Left renal cortex interstitium (tissue), 4 donors: Measurements from ENCODE around the gene NFIA. TPM values are rescaled to one million over a fixed set of nuclear protein-coding genes. Genes with fewer than 3 reads are reported as not detected.

ENCODE experiments used
- DNase-seq, 4 donors: peaks; one replicate each; pipeline ENCODE4 v3.0.0-alpha.2; 2013; ENCODE audit warnings: low read depth in 4 of 4, low spot score in 2 of 4, missing footprints in 1 of 4
- polyA plus RNA-seq, 4 donors: library from polyadenylated mRNA; unstranded; fragments of 120-200 nt; gene quantifications; one replicate each; pipeline ENCODE4 v1.2.1, GENCODE V29; 2013; ENCODE audit not compliant: insufficient read length in 4 of 4

Gene NFIA
- polyA plus RNA-seq, 4 donors: 15.6 to 19.6 (median 16.0) TPM

DNA sequence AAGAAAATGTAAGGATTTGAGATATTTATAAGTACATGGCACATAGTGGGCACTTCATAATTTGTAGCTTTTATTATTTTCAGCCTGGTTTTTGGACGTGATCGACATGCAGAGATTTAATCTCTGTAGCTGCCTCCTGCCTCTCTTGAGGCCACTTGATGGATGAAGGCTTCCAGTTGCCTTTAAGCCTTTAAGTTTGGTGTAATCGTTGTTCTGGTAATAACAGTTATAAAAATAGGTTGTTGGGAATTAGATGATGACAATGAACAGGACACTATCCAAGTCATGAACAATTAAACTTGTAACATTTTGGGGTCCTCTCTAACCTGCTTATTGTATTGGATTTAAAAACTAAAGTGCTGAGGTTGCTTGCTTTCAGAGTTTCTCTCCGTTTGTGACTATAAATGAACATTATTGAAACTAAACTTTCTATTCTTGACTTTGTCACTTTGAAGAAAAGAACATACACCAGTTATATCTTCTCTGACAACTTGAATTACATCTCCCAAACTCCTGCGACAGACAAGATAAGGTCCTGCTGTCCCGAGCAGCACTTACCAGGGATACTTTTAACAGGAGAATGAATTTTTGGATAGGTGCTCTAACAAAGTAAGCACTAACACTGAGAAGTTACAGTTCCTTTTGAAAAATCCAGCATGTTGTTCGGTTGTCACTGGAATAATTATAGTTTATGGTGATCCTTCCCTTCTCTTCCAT lies 295.0 kb downstream of the NFIA start:
- DNase-seq: no peak

DNA sequence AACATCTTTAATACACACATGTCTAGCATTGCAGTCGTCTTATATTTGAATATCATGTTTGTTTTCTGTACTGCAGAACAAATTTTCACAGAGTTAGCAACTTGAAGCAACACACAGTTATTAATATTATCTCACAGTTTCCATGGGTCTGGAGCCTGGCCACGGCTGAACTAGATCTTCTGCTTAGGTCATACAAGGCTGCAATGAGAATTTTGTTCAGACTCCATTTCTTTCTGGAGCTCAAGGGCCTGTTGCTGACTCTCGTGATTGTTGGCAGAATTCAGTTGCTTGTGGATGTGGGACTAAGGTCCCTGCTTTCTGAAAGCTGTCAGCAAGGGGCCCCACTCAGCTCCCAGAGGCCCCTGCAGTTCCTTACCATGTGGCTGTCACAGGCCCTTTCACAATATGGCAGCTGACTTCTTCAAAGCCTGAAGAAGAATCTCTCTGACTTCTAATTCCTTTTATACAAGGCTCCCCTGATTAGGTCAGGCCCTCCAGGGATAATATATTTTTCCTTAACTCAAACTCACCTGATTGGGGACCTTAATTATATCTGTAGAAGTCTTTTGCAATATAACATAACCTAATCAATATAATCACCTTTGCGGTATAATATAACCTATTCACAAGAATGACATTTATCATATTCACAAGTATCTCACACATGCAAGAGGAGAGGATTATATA lies 296.3 kb downstream of the NFIA start:
- DNase-seq: no peak

DNA sequence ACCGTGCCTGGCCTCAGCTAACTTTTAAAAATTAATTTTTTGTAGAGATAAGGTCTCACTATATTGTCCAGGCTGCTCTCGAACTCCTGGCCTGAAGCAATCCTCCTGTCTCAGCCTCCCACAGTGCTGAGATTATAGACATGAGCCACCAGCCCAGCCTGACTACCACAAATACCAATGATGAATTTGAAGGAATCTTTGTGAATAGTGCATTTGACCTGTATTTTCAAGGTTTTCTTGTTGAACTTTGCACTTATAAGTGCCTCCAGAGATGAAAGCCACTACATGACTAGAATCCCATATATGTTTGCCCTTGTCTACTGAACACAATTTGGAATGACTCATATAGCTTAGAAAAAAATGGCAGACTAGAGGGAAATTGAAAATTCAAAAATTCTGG lies 297.3 kb downstream of the NFIA start:
- DNase-seq: no peak

DNA sequence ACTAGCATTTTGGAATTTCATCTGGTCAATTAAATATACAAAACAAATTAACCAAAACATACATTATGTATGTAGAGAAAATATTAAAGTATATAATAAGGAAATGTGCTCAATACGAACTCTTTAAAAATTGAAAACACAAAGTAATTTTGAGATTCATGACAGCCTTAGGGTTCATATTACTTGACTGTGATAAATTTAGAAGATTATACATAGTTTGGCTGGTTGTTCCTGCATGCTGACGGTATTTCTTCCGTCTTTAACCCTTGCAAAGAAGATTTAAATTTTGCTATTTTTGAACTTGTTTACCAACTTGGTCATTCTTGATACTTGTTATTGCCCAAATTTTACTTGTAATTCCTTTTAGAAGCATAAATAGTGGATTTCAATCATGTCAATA lies 298.2 kb downstream of the NFIA start:
- no peak for DNase-seq

DNA sequence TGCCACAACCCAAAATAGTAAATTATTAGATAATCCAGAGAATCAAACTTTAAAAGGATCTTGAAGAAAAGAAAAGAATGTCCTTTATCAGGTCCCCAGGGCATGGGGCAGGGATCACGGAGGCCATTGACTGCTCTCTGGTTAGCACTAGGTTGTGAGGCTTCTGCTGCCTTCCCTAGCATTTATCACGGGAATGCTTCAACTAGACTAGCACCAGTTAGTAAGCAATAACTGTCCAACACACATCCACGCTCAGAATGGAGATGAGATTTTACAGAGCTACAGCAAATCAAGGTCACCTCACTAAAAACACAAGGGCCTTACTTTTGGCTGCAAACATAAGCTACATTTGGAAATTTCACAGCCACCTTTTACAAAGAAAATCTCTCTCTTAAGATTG lies 304.0 kb downstream of the NFIA start:
- no peak for DNase-seq

DNA sequence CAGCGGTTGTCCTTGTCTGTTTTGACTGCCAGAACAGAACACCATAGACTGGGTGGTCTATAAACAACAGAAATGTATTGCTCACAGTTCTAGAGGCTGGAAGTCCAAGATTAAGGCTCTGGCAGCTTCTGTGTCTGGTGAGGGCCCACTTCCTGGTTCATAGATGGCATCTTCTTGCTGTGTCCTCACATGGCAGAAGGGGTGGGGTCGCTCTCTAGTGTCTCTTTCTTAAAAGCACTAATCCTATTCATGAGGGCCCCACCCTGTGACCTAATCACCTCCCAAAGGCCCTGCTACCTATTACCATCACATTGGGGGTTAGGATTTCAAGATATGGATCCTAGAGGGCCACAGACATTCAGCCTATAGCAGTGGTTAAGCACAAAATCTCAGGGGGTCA lies 304.4 kb downstream of the NFIA start:
- no peak for DNase-seq

DNA sequence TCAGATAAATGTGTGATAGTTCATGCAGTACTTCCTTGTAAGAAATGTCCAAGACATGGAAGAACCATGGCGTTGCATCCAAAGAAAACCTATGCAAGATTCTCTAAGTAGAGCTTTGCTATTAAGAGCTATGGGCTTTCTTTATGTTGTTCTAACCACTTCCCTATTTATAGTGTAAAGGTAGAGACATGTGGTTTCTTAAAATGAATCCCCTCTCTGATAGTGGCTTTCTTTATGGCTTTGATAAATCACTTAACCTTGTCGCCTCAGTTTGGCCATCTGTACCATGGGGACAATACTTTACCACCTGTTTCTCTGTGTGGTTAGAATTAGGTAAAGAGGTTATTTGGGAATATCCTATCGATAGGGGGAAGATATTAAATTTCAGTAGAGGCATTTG lies 305.5 kb downstream of the NFIA start:
- no peak for DNase-seq

DNA sequence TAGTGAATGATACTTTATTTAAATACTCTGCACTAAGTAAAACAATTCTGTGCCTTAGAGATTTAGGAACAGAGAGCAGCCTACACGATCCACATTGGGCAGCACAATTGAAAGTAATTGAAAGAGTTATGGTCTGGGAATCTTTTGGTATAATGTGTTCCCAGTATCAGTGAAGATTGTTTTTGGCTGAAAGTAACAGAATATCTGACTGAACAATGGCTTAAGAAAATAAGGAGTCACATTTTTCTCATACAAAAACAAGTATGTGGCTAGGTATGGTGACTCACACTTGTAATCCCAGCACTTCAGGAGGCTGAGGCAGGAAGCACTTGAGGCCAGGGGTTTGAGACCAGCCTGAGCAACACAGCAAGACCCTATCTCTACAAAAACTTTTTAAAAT lies 306.2 kb downstream of the NFIA start:
- DNase-seq: no peak

DNA sequence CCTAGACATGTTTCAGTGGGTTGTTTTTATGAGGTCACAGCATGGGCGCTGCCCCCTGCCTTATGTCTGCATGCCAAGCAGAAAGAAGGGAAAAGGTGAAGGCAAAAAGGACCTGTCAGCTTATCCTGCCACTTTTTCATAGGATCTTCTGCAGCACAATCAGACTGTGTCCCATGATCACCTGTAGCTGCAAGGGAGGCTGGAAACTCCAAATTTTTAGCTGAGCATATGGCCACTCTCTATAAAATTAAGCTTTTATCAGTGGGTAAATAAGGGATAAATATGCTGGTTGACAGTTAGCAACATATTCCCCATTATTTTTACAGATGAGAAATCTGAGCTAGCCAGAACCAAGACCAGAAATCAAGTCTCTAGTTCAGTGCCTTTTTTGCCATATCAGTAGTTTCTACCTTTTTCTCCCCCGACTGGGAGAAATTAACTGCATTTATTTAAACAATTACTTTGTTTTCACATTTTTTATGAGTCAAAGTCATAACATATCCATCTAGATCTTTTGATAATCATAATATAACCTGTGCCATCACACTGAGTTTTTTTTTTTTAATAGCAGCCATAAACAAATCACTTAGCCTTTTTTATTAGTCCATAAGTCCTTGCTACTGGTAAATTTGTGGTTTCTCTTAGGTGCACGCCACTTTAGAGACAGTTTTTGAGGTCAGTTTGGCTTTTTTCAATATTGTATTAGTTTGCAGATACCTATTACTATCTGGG lies 307.0 kb downstream of the NFIA start:
- DNase-seq: no peak

DNA sequence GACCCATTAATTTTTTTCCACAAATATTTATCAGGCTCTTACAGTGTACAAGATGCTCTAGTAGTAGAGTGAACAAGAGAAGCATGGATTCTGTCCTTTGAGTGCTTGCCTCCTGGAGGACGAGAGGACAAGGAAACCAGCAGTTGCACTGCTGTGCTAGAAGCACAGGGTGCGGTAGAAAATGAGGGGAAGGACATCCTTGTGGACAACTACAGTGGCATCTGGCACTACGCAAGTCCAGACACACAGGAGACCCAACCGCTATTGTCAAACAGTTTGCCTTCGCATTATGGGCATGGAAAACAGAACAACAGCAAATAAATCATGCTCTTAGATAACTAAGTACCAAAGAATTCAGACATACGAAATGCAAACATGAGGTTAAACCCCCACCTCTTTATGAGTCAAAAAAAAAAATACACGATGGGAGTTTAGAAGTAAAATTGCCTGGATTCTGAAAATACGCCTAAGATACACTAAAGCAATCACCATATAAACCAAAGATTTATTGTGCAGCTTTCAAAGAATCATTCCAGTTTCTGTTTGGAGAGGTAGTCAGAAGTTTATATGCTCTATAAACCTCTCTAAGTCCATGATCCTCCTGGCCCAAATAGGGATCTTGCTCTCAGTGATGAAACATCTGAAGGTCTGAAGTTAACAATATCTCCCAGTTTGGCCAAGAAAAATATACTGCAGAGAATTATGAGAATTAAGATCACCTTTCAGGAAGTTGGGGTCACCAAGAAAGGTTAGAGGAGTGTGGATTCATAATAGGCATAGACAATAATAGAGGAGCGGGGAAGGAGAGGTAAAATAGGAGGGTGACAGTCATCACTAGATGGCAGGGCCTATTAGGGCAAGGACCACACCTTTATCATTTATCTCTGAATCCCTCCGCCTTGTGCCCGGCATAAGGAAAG lies 307.8 kb downstream of the NFIA start:
- no peak for DNase-seq

DNA sequence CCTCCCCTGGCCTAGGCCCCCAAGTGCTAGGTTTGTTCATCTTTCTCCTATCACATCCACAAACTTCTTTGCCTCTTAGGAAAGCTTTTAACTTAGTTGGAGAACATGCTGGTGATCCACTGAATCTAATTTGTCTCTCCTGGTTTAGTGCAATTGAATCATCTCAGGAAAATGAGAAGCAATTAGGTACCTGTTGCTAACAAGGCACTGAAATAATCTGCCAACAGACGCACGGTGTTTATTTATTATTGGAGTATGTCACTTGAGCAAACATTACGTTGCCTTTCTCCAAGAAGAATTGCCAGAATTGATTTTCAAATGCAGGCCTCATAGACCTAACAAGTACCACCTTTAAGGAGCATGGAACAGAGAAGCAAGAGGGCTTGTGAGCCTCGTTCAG lies 309.4 kb downstream of the NFIA start:
- no peak for DNase-seq

DNA sequence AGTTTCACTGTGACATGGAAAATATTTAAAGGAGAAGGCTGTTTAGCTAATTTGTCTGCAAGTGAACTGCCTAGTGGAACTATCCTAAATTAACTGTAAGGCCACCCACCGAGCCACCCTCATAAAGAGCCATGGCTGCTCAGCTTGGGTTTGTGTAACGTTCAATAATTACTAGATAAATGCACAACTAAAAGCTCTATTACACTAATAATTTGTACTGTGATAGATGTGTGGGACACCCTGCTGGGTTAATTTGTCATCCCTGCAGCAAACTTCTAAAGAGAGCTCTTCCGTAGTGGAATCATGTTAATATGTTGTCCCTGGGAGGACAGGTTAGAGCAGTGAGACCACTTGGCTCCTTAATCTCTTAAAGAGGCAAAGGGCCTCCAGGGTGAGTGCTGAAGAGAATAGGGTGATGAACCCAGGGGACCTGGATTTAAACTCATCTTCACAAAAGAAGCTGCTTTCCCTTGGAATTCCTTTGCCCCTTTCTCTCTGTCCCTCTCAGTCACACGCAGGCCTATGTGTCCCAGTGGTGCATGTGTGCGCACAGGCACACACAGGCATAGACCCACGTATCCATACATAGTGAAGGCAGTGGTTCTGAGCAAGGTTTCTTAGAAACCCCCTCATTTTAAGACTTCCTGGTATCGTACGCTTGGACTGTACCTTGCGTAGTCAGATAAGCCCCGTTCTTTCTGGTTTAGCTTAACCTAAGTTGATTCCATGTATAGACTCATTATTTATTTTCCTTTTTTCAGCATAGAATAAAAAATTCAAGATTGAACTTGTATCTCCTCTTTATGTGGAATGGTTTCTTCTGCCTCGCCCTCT lies 310.3 kb downstream of the NFIA start:
- DNase-seq: no peak

DNA sequence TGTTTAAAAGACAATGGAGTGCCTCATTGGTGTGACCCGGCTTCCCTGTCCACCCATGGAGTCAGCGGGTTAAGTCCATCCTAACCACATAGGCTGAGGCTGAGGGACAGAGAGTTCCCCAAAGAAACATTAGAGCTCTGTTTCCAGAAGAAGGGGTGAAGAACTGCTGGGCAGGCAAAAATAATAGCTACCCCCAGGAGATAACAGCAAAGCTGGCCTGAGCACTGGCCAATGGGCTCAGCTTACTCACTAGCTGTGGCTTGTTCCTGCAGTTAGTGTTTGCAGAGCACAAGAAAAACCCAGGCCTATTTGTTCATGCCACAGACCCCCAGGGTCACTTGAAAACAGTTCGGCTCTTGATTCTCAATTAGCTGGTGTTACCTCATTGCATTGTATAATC lies 311.2 kb downstream of the NFIA start:
- DNase-seq: no peak

DNA sequence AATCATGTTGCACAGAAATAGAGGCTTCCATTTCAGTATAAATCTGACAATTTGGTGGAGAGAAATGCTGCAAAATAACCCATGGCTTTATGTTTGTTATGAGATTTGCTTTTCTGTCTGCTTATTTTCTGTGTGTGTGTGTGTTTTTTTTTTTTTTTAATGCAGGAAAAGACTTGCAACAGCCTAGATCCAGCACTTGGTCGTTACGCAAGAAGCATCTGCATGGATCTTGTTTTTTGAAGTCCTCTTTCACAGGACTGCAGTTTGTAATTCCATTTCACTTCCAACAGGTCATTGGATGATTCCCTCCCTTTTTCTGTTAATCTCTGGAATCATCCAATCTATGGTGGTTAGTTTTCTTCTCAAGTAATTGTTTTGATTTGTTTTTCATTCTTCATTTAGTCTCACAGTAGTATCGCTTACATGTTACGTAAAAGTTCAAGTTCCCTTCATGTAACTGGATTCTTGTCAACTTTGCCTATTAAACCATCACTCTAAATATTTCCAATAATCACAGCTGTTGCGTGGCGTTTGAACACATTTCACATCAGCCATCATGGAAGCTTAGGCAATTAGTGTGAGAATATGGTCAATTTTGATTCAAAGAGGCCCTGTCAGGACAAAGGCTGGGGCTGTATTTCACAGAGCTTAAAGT lies 312.9 kb downstream of the NFIA start:
- no peak for DNase-seq

DNA sequence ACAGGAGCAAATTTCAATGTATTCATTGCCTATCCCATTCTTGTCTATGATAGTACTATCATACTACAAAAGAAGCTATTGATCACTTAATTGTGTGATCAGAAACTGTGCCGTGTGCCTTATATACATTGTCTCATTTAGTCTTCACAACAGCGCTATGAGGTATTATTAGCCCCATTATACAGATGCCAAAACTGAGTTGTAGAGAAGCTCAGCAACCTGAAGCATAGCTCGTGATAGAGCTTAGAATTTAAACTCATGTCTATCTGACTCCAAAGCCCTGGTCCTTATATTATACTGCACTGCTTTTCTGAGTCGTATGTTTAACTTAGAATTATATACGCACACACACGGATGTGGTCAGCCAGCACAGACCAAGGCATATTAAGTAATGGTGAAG lies 315.1 kb downstream of the NFIA start:
- no peak for DNase-seq

DNA sequence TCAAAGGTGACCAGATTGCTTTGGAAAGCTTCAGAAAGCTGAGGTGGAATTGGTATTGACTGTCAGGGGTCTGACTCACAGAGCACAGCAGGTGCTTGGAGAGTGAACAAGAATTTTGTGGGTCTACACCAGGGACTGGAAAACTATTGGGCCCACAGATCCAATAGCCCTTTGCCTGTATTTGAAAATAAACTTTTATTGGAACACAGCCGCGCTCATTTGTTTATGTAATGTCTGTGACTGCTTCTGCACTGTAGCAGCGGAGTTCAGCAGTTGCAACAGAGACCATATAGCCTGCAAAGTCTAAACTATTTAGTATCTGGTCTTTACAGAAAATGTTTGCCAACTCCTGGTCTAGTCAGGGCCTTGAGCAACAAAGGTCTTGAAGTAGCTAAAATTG lies 315.6 kb downstream of the NFIA start:
- no peak for DNase-seq

DNA sequence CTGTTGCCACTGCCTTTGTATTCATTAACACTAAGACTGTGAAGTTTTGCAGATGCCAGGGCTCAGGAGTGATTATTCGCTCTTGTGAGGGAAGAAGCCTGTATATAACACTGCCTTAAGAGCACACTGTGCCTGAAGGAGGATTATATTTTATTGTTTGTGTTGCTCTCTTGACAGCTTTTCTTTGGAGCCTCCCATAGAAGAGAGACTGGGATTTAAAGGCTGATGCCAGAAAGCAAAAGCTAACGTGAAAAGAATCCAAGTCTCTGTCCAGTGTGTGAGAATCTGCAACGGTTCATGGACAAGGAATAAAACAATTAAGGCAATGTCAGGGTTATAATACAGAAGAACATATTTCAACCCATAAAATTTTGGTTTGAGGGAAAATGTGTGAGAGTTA lies 316.8 kb downstream of the NFIA start:
- no peak for DNase-seq

DNA sequence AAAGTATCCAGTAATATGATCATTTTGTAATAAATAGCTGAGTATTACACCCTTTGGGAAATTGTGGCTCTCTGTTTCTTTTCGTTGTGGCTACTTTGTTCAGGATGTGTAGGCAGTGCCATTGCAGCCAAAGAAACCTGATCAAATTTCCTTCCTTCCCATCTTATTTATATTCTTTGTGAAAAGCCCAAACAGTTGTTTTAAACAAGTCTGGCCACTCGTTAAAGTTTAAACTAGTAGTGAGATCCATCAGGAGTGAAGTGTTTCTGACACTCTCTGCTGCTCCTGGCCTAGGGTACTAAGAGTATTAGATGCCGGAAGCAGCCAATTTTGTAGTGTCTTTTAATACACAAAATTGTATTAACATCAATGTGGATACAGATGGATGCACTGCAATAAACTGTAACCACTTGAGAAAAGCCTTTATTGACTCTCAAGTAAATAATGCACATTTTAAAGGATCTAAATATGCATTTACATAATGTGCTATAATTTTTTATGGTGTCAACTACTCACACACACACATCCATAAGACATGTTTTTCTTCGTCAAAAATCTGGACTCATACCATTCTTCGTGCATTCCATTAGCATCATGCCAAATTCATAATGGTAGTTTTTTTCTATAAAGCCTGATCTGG lies 317.9 kb downstream of the NFIA start:
- no peak for DNase-seq

DNA sequence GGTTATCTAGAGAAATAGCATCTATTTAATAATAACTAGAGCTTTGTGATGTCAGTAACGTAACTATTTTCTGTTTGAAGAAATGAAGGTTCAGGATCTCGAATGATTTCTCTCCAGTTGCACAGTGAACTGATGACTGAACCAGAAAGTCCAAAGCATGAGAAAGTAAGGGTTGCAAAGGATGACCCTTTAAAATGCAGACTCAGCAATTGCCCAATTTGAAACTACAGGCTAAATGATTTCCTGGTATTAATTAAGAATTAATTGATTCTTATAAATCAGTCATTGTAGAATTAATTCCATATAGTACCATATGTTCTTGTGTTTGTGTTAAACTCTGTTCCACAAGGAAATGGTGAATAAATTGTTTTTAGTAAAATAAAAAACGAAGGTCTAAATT lies 318.6 kb downstream of the NFIA start:
- DNase-seq: no peak
